Natural killer cell (primary cell): ENCODE measurements around the gene PKP3. TPM values are rescaled to one million over a fixed set of nuclear protein-coding genes. Genes with fewer than 3 reads are reported as not detected.

Experiments
- ATAC-seq, 3 donors: fragments of 150-1000 bp in 2 of 3; fragments of 200-7000 bp in 1 of 3; cut with Tn5 transposase; 1 replicate in 1 of 3; 2 replicates in 2 of 3; pipeline ENCODE4 v1.10.0; 2021; ENCODE audit warnings: mild to moderate bottlenecking in 2 of 3, moderate library complexity in 2 of 3
- DNase-seq, 2 donors: peaks; one replicate each; pipeline versions ENCODE4 v3.0.0 to v3.0.0-alpha.2; 2013 to 2021; ENCODE audit warnings: mixed read lengths in 1 of 2
- H3K27ac ChIP-seq: one replicate; pipeline ENCODE4 v1.5.1; 2013; ENCODE audit warnings: mild to moderate bottlenecking, low read length
- H3K27me3 ChIP-seq: one replicate; pipeline ENCODE4 v1.6.1; 2013; ENCODE audit warnings: low read length; ENCODE audit not compliant: control insufficient read depth, insufficient read depth
- H3K36me3 ChIP-seq: one replicate; pipeline ENCODE4 v1.6.1; 2013; ENCODE audit warnings: low read length; ENCODE audit not compliant: control insufficient read depth, insufficient read depth
- H3K4me1 ChIP-seq: one replicate; pipeline ENCODE4 v1.6.1; 2013; ENCODE audit warnings: low read length; ENCODE audit not compliant: control insufficient read depth, insufficient read depth
- H3K4me3 ChIP-seq: one replicate; pipeline ENCODE4 v1.5.1; 2013; ENCODE audit warnings: low read length
- H3K9me3 ChIP-seq: one replicate; pipeline ENCODE4 v1.6.1; 2013; ENCODE audit warnings: low read length; ENCODE audit not compliant: control insufficient read depth, insufficient read depth
- H3K27ac Mint-ChIP-seq, 2 donors: one replicate each; pipeline ENCODE4 v1.8.0; 2022; ENCODE audit warnings: mild to moderate bottlenecking in 2 of 2, mixed read lengths in 2 of 2, moderate library complexity in 1 of 2
- H3K27me3 Mint-ChIP-seq, 2 donors: one replicate each; pipeline ENCODE4 v1.8.0; 2022; ENCODE audit warnings: low read depth in 2 of 2, mixed read lengths in 2 of 2
- H3K36me3 Mint-ChIP-seq: one replicate; pipeline ENCODE4 v1.8.0; 2022; ENCODE audit warnings: mixed read lengths
- H3K4me1 Mint-ChIP-seq, 2 donors: one replicate each; pipeline ENCODE4 v1.8.0; 2022; ENCODE audit warnings: mixed read lengths in 2 of 2
- H3K4me3 Mint-ChIP-seq: one replicate; pipeline ENCODE4 v1.8.0; 2022; ENCODE audit warnings: mild to moderate bottlenecking, moderate library complexity, mixed read lengths
- H3K9me3 Mint-ChIP-seq, 2 donors: one replicate each; pipeline ENCODE4 v1.8.0; 2022; ENCODE audit warnings: mixed read lengths in 2 of 2
- CTCF ChIP-seq: fragments of 200-600 bp; IDR thresholded peaks from one replicate; pipeline ENCODE4 v1.8.0; 2022; ENCODE audit warnings: antibody characterized with exemption
- WGBS: methylation state at CpG from one replicate; pipeline ENCODE4 v1.1.7; 2013; ENCODE audit warnings: missing lambda C conversion rate; ENCODE audit not compliant: insufficient coverage; 5-methylcytosine and 5-hydroxymethylcytosine counted together
- intact Hi-C: fragments of 100-400 bp; cut with micrococcal nuclease; formaldehyde crosslinking; loops from one replicate; pipeline ENCODE4 v1.14.2; 2022
- total RNA-seq, 4 donors: library from RNA; stranded (reverse); fragments of 120-200 nt in 1 of 4; gene quantifications; one replicate each; pipeline versions ENCODE4 v1.2.3 to v1.2.4, GENCODE V29; 2013 to 2022

PKP3 gene
- total RNA-seq, 3 donors from 2014 or later (not counting 1 experiment from before 2014, with no cell fraction given) = 0.29 to 0.56 TPM; not detected in 1

GRCh38 chr11:350723-351255 lies 43.2 kb upstream of the PKP3 start:
- Histone ChIP-seq H3K9me3 (no peaks in the 10 kb centered on the region), H3K4me1 (peaks cover 70% of the 10 kb centered on the region), H3K36me3 (no peaks in the 10 kb centered on the region), H3K27ac (peak overlapping the region; percentile 84), H3K27me3 (no peaks in the 10 kb centered on the region), H3K4me3 (no peak overlapping the region)
- Mint-ChIP-seq H3K27ac (peak overlapping the region; percentile 92 to 95), H3K4me1 (peaks cover 43 to 58% of the 10 kb centered on the region in 2 donors), H3K4me3 (peak overlapping the region; percentile 78), H3K27me3 (no peaks in the 10 kb centered on the region), H3K9me3 (no peaks in the 10 kb centered on the region), H3K36me3 (no peaks in the 10 kb centered on the region)
- ATAC-seq = peak; percentile 74 to 87 (median 84)
- TF ChIP-seq CTCF = no peak
- intact Hi-C loops = loop anchor here (2.0 kb wide), 1 partner anchor 34 kb away; no protein-coding TSS in a partner anchor
- WGBS = 16% methylated on average over 18 of the region's 18 CpGs
- DNase-seq = peak; percentile 43 to 49

GRCh38 chr11:351411-351810 lies 42.6 kb upstream of the PKP3 start:
- H3K4me3 Mint-ChIP-seq = peak overlapping the region; percentile 78
- no peaks in the 10 kb centered on the region for H3K9me3 Mint-ChIP-seq

GRCh38 chr11:352456-353031 lies 41.5 kb upstream of the PKP3 start:
- DNase-seq = no peak
- Mint-ChIP-seq H3K27me3 (no peaks in the 10 kb centered on the region), H3K9me3 (no peaks in the 10 kb centered on the region), H3K4me3 (peak overlapping the region; percentile 62), H3K27ac (peak overlapping the region; percentile 92 to 95), H3K4me1 (peaks cover 43 to 58% of the 10 kb centered on the region in 2 donors), H3K36me3 (no peaks in the 10 kb centered on the region)
- 83% methylated on average over 12 of the region's 12 CpGs for WGBS
- Histone ChIP-seq H3K4me1 (peaks cover 76% of the 10 kb centered on the region), H3K4me3 (no peak overlapping the region), H3K9me3 (no peaks in the 10 kb centered on the region), H3K27ac (no peak overlapping the region), H3K27me3 (no peaks in the 10 kb centered on the region), H3K36me3 (no peaks in the 10 kb centered on the region)
- no peak for ATAC-seq
- no peak for TF ChIP-seq CTCF
- intact Hi-C loops = no loop called here

More at GRCh38 chr11:351411-351810, 42.6 kb upstream of the PKP3 start:
- Mint-ChIP-seq H3K27ac (peak overlapping the region; percentile 92 to 95), H3K27me3 (no peaks in the 10 kb centered on the region), H3K36me3 (no peaks in the 10 kb centered on the region), H3K4me1 (peaks cover 43 to 58% of the 10 kb centered on the region in 2 donors)
- Histone ChIP-seq H3K4me1 (peaks cover 76% of the 10 kb centered on the region), H3K27me3 (no peaks in the 10 kb centered on the region), H3K36me3 (no peaks in the 10 kb centered on the region), H3K4me3 (no peak overlapping the region), H3K27ac (peak overlapping the region; percentile 84), H3K9me3 (no peaks in the 10 kb centered on the region)
- intact Hi-C loops = loop anchor here (2.0 kb wide), 1 partner anchor 35 kb away; no protein-coding TSS in a partner anchor
- no peak for ATAC-seq
- WGBS = 88% methylated on average over 14 of the region's 14 CpGs
- TF ChIP-seq CTCF = no peak
- DNase-seq = no peak
